Measurements from ENCODE around the gene BUD23. TPM values are rescaled to one million over a fixed set of nuclear protein-coding genes. Genes with fewer than 3 reads are reported as not detected.

BUD23 gene
- total RNA-seq, 1 experiment from 2014 or later, result 124 TPM

- ChIA-PET POLR2A (no interaction called here), CTCF (interaction anchor here (0.5 kb wide), 1 partner anchor 27 kb away, joined by 4 read pairs; no protein-coding TSS in a partner anchor)
- Histone ChIP-seq H3K27ac (ENCODE audit: low read length) (no peak overlapping the region), H3K4me1 (ENCODE audit: control insufficient read depth, insufficient read depth, low read length) (no peaks in the 10 kb centered on the region), H3K36me3 (ENCODE audit: control insufficient read depth, insufficient read depth, low read length) (no peaks in the 10 kb centered on the region), H3K9me3 (ENCODE audit: control insufficient read depth, insufficient read depth, low read depth, low read length) (no peaks in the 10 kb centered on the region), H3K27me3 (ENCODE audit: control insufficient read depth, insufficient read depth, low read length) (no peaks in the 10 kb centered on the region), H3K4me3 (ENCODE audit: low read depth in 2 of 2, low read length in 2 of 2) (no peak overlapping the region)
- ATAC-seq, result no peak
- BruUV-seq (replicated peaks), result no TSS peak
- in situ Hi-C loops (cut with HindIII; ENCODE audit: low pct_unique_long_range_greater_than_20kb, low sequenced_read_pairs) (no loop called here), intact Hi-C loops (cut with micrococcal nuclease; ENCODE audit: unreplicated experiment) (loop anchor here (5.0 kb wide), 1 partner anchor 121 kb away; no protein-coding TSS in a partner anchor)
- DNase-seq (ENCODE audit: low read depth, low spot score), result no peak
- no peak for TF ChIP-seq CTCF (IDR thresholded peaks at IDR 0.05)
Observed at GRCh38 chr7:73727952-73728351, 44.6 kb downstream of the BUD23 start.

- Histone ChIP-seq H3K4me3 (ENCODE audit: low read depth in 2 of 2, low read length in 2 of 2) (no peak overlapping the region), H3K9me3 (ENCODE audit: control insufficient read depth, insufficient read depth, low read depth, low read length) (no peaks in the 10 kb centered on the region), H3K27me3 (ENCODE audit: control insufficient read depth, insufficient read depth, low read length) (no peaks in the 10 kb centered on the region), H3K27ac (ENCODE audit: low read length) (no peak overlapping the region), H3K36me3 (ENCODE audit: control insufficient read depth, insufficient read depth, low read length) (no peaks in the 10 kb centered on the region), H3K4me1 (ENCODE audit: control insufficient read depth, insufficient read depth, low read length) (no peaks in the 10 kb centered on the region)
- intact Hi-C loops (cut with micrococcal nuclease; ENCODE audit: unreplicated experiment), result loop anchor here (5.0 kb wide), 1 partner anchor 121 kb away; no protein-coding TSS in a partner anchor
- no TSS peak for BruUV-seq (replicated peaks)
- no peak for TF ChIP-seq REST (IDR thresholded peaks at IDR 0.05; ENCODE audit: insufficient read depth in 1 of 2, low read depth in 2 of 2, low read length in 1 of 2)
- no peak for TF ChIP-seq SIN3A (IDR thresholded peaks at IDR 0.05; ENCODE audit: borderline replicate concordance, insufficient read depth, low read depth, low read length)
- TF ChIP-seq CTCF (IDR thresholded peaks at IDR 0.05), result no peak
- TF ChIP-seq TCF7L2 (IDR thresholded peaks at IDR 0.05; ENCODE audit: low read depth, low read length), result no peak
- no peak for TF ChIP-seq POLR2AphosphoS5 (IDR thresholded peaks at IDR 0.05; ENCODE audit: low read depth, low read length)
- ATAC-seq, result no peak
- DNase-seq (ENCODE audit: low read depth, low spot score), result no peak
- ChIA-PET CTCF (interaction anchor here (0.5 to 0.9 kb wide), 3 partner anchors 18 to 116 kb away, joined by 3 to 4 read pairs (median 3); no protein-coding TSS in a partner anchor), POLR2A (interaction anchor here (0.9 kb wide), 1 partner anchor 23 kb away, joined by 3 read pairs; no protein-coding TSS in a partner anchor)
- in situ Hi-C loops (cut with HindIII; ENCODE audit: low pct_unique_long_range_greater_than_20kb, low sequenced_read_pairs), result no loop called here
Observed at GRCh38 chr7:73728551-73728950, 45.2 kb downstream of the BUD23 start.

Measured in Panc1 (cell line).